GM12864 (cell line): ENCODE results near the gene MTA2.
"Not testable (repeated sequence)": the region's sequence is repeated elsewhere in the genome, so short reads cannot be mapped to it uniquely, and the experiment has no call there.

Source experiments
- DNase-seq: peaks from one replicate; pipeline ENCODE4 v3.0.0-alpha.2; 2011; ENCODE audit warnings: low read depth
- H3K4me3 ChIP-seq: 2 replicates; pipeline ENCODE4 v1.5.1; 2011; ENCODE audit warnings: mild to moderate bottlenecking, low read depth, low read length, control low read depth
- TF ChIP-seq, protein P1 (sequence below): IDR thresholded peaks from 2 replicates; pipeline ENCODE4 v1.5.1; 2011; ENCODE audit warnings: low read depth, mild to moderate bottlenecking, moderate library complexity, low read length, control low read depth, inconsistent platforms; ENCODE audit errors: missing control alignments

The MTA2 gene

DNA sequence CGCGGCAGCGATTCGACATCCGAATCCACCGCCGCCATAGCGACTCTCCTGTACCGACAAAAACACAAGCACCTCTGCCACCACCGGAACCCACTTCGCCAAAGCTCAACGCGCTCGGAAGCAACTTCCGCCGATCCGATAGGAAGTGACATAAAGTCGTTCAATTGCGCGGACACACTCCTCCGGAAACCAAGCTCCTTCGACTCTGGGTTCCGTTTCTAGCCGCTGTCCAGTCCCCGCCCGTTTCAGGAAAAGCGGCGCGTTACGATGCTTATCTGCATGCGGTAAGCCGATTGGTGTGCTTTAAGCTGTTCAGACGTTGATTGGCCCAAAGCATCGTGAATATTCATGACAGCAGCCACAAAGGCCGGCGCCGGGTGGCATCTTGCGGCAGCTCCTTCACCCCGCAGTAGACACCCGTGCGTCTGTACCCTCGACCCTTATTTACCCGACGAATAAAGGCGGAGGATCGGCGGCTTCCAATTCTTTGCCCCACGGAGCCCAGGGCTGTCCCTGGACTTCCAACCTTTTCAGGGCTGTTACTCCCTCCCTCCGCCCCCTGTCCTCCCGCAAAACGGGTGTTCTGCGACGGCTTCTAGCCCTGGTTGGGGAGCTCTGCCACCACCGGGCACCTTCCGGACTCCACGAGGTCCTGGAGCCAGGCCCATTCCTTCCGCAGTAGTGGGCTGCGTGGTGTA is 10.1 kb downstream of the MTA2 start, which contains the start of gene TUT1:
TUT1 (minus strand) TSS at position 76 of the 698 bp plus-strand sequence; CDS start at position 38, 38 bp downstream.
- peak; percentile 99 for DNase-seq

GRCh38 chr11:62588966-62589637 is 12.6 kb downstream of the MTA2 start:
- TF ChIP-seq, protein P1, sequence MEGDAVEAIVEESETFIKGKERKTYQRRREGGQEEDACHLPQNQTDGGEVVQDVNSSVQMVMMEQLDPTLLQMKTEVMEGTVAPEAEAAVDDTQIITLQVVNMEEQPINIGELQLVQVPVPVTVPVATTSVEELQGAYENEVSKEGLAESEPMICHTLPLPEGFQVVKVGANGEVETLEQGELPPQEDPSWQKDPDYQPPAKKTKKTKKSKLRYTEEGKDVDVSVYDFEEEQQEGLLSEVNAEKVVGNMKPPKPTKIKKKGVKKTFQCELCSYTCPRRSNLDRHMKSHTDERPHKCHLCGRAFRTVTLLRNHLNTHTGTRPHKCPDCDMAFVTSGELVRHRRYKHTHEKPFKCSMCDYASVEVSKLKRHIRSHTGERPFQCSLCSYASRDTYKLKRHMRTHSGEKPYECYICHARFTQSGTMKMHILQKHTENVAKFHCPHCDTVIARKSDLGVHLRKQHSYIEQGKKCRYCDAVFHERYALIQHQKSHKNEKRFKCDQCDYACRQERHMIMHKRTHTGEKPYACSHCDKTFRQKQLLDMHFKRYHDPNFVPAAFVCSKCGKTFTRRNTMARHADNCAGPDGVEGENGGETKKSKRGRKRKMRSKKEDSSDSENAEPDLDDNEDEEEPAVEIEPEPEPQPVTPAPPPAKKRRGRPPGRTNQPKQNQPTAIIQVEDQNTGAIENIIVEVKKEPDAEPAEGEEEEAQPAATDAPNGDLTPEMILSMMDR: no peak
- no peak overlapping the region for H3K4me3 ChIP-seq
- DNase-seq: no peak

More for the DNA sequence above, 10.1 kb downstream of the MTA2 start, which contains the start of gene TUT1:
- peak within 1 kb of the TSS; percentile 90 for H3K4me3 ChIP-seq
- TF ChIP-seq, protein P1: no peak

GRCh38 chr11:62585356-62585755 is 16.3 kb downstream of the MTA2 start:
- H3K4me3 ChIP-seq, DNase-seq: not testable (repeated sequence)

GRCh38 chr11:62581735-62582134 is 19.9 kb downstream of the MTA2 start:
- not testable (repeated sequence) for H3K4me3 ChIP-seq

GRCh38 chr11:62580959-62581715 is 20.5 kb downstream of the MTA2 start:
- DNase-seq: no peak
- TF ChIP-seq, protein P1: no peak
- no peak overlapping the region for H3K4me3 ChIP-seq

More at GRCh38 chr11:62581735-62582134, 19.9 kb downstream of the MTA2 start:
- DNase-seq: not testable (repeated sequence)

GRCh38 chr11:62579252-62579651 is 22.4 kb downstream of the MTA2 start:
- TF ChIP-seq, protein P1: no peak
- H3K4me3 ChIP-seq: no peak overlapping the region
- DNase-seq: no peak

DNA sequence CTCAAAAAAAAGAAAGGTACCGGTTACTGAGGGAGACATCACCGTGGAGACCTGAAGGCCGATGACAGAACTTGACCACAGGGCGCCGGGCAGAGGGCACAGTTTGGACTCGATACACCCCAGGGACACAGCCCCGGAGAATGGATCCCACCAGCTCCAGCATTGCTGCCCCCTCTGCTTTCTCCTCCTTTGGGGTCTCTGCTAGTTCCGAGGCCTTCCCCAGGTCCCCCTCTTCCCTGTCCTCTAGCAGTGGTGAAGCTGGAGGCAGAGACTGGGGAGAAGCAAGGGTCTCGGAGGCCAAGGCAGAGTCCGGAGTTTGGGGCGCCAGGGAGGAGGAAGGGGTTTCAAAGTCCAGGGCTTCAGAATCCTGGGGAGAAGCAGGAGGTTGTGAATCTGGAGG is 23.1 kb downstream of the MTA2 start:
- DNase-seq: no peak
- H3K4me3 ChIP-seq: no peak overlapping the region
- TF ChIP-seq, protein P1: no peak
